Adrenal gland (tissue), 5 donors: ENCODE data around the gene INTS15.

Experiments
- POLR2A ChIP-seq, 2 donors: fragments of 450-650 bp; IDR thresholded peaks; one replicate each; pipeline ENCODE4 v1.6.1; 2017; ENCODE audit warnings: antibody characterized with exemption in 2 of 2, mild to moderate bottlenecking in 2 of 2, moderate library complexity in 1 of 2
- TF ChIP-seq, protein P1 (sequence below), 6 experiments: fragments of 450-650 bp in 4 of 6; fragments of 200-600 bp in 2 of 6; sonication (generic) in 1 of 6; IDR thresholded peaks; 1 replicate in 5 of 6; 2 replicates in 1 of 6; pipeline versions ENCODE4 v1.5.1 to v1.8.0; 2016 to 2021; ENCODE audit warnings: antibody characterized with exemption in 6 of 6, mild to moderate bottlenecking in 2 of 6, moderate library complexity in 1 of 6
- donor health status: DM: no; HTN: no; CAD: no.

DNA sequence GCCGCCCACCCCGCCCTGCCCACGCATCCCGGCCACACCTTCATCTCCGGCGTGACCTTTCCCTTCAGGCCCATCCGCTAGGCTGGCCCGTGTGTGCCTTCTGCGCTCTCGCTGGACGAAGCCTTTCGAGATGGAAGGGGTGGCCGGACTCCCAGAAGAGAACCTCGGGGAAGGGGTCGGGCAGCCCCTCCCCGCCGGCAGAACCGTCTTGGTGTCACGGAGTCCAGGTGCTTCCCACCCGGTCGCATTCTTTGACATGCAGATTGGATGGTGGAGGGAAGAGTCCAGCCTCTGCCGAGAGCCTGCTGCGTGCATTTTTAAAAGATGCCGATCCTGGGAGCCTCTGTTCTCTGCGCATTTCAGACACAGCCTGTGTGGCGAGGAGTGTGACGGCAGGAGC lies 18.3 kb downstream of the INTS15 start:
- TF ChIP-seq, protein P1, sequence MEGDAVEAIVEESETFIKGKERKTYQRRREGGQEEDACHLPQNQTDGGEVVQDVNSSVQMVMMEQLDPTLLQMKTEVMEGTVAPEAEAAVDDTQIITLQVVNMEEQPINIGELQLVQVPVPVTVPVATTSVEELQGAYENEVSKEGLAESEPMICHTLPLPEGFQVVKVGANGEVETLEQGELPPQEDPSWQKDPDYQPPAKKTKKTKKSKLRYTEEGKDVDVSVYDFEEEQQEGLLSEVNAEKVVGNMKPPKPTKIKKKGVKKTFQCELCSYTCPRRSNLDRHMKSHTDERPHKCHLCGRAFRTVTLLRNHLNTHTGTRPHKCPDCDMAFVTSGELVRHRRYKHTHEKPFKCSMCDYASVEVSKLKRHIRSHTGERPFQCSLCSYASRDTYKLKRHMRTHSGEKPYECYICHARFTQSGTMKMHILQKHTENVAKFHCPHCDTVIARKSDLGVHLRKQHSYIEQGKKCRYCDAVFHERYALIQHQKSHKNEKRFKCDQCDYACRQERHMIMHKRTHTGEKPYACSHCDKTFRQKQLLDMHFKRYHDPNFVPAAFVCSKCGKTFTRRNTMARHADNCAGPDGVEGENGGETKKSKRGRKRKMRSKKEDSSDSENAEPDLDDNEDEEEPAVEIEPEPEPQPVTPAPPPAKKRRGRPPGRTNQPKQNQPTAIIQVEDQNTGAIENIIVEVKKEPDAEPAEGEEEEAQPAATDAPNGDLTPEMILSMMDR (IDR thresholded peaks at IDR 0.05) = no peak
- no peak for TF ChIP-seq POLR2A (IDR thresholded peaks at IDR 0.05)
